SKM-1 treated with dmso at 0.1 percent for 144 hours (cell line): ENCODE results near the gene ANKRD23.
"Not testable (repeated sequence)": the region's sequence is repeated elsewhere in the genome, so short reads cannot be mapped to it uniquely, and the experiment has no call there.

ENCODE experiments used
- DNase-seq: peaks from one replicate; lab custom pipeline; 2025; ENCODE audit not compliant: unreplicated experiment; lab: John Stamatoyannopoulos, UW

The ANKRD23 gene

GRCh38 chr2:96819128-96819875, 24.5 kb downstream of the ANKRD23 start:
- no peak for DNase-seq

- no peak for DNase-seq
Observed at GRCh38 chr2:96817882-96818281, 25.9 kb downstream of the ANKRD23 start.

- no peak for DNase-seq
Observed at GRCh38 chr2:96816836-96817702, 26.8 kb downstream of the ANKRD23 start.

GRCh38 chr2:96816127-96816835, 27.5 kb downstream of the ANKRD23 start, which contains the start of gene CNNM3:
CNNM3 (plus strand) TSS chr2:96816268; CDS start chr2:96816278, 10 bp downstream.
- DNase-seq, result peak; percentile 92

- no peak for DNase-seq
Observed at GRCh38 chr2:96815326-96816126, 28.3 kb downstream of the ANKRD23 start.

- DNase-seq, result no peak
Observed at GRCh38 chr2:96813656-96814055, 30.2 kb downstream of the ANKRD23 start.

GRCh38 chr2:96811917-96812316, 31.9 kb downstream of the ANKRD23 start:
- DNase-seq, result no peak

- no peak for DNase-seq
Observed at GRCh38 chr2:96810783-96811192, 33.0 kb downstream of the ANKRD23 start.

GRCh38 chr2:96809951-96810782, 33.7 kb downstream of the ANKRD23 start:
- DNase-seq, result no peak

- DNase-seq, result no peak
Observed at GRCh38 chr2:96809216-96809882, 34.5 kb downstream of the ANKRD23 start.

GRCh38 chr2:96808176-96808837, 35.5 kb downstream of the ANKRD23 start:
- DNase-seq, result no peak

GRCh38 chr2:96807127-96807471, 36.7 kb downstream of the ANKRD23 start:
- no peak for DNase-seq

- no peak for DNase-seq
Observed at GRCh38 chr2:96806468-96807126, 37.2 kb downstream of the ANKRD23 start.

GRCh38 chr2:96805946-96806345, 37.9 kb downstream of the ANKRD23 start:
- DNase-seq, result not testable (repeated sequence)

GRCh38 chr2:96804986-96805385, 38.8 kb downstream of the ANKRD23 start:
- DNase-seq, result no peak

GRCh38 chr2:96802721-96803120, 41.1 kb downstream of the ANKRD23 start:
- DNase-seq, result no peak

GRCh38 chr2:96801786-96802595, 41.8 kb downstream of the ANKRD23 start:
- DNase-seq, result no peak
